ENCODE results near the gene SH3RF2.

GRCh38 chr5:146040527-146040926 is 104.1 kb downstream of the SH3RF2 start:
- TF ChIP-seq ZBTB44 (tag by site-specific recombination; IDR thresholded peaks at IDR 0.05) (no peak), ZNF830 (tag by site-specific recombination; IDR thresholded peaks at IDR 0.05; ENCODE audit: low read depth) (no peak), ZFP41 (tag by site-specific recombination; IDR thresholded peaks at IDR 0.05; ENCODE audit: borderline replicate concordance) (no peak)

Data from HEK293 (cell line).